ENCODE results near the gene ARHGAP9. TPM values are rescaled to one million over a fixed set of nuclear protein-coding genes. Genes with fewer than 3 reads are reported as not detected.

ARHGAP9 gene
- total RNA-seq, 1 donor from 2014 or later = not detected

GRCh38 chr12:57469296-57470164 is 10.1 kb downstream of the ARHGAP9 start:
- Mint-ChIP-seq H3K27me3 (ENCODE audit: low read depth) (peaks cover 92% of the 10 kb centered on the region), H3K4me3 (no peak overlapping the region), H3K4me1 (peaks cover 2% of the 10 kb centered on the region), H3K36me3 (no peaks in the 10 kb centered on the region), H3K27ac (no peak overlapping the region), H3K9me3 (no peaks in the 10 kb centered on the region)
- no peak for DNase-seq (ENCODE audit: low spot score in 2 of 2, unreplicated experiment in 2 of 2)
- no peak for TF ChIP-seq CTCF (IDR thresholded peaks at IDR 0.05; ENCODE audit: unreplicated experiment)

GRCh38 chr12:57467915-57468314 is 11.8 kb downstream of the ARHGAP9 start:
- H3K9me3 Mint-ChIP-seq = no peaks in the 10 kb centered on the region

GRCh38 chr12:57467212-57467874 is 12.3 kb downstream of the ARHGAP9 start:
- TF ChIP-seq CTCF (IDR thresholded peaks at IDR 0.05; ENCODE audit: unreplicated experiment) = no peak
- Mint-ChIP-seq H3K4me1 (peaks cover 6% of the 10 kb centered on the region), H3K27me3 (ENCODE audit: low read depth) (peaks cover 92% of the 10 kb centered on the region), H3K27ac (no peak overlapping the region), H3K36me3 (no peaks in the 10 kb centered on the region), H3K9me3 (no peaks in the 10 kb centered on the region), H3K4me3 (no peak overlapping the region)
- no peak for DNase-seq (ENCODE audit: low spot score in 2 of 2, unreplicated experiment in 2 of 2)

More at GRCh38 chr12:57467915-57468314, 11.8 kb downstream of the ARHGAP9 start:
- no peak overlapping the region for H3K27ac Mint-ChIP-seq
- TF ChIP-seq CTCF (IDR thresholded peaks at IDR 0.05; ENCODE audit: unreplicated experiment) = no peak
- H3K4me1 Mint-ChIP-seq = peaks cover under 1% of the 10 kb centered on the region
- H3K36me3 Mint-ChIP-seq = no peaks in the 10 kb centered on the region
- DNase-seq (ENCODE audit: low spot score in 2 of 2, unreplicated experiment in 2 of 2) = no peak
- peaks cover 92% of the 10 kb centered on the region for H3K27me3 Mint-ChIP-seq (ENCODE audit: low read depth)
- H3K4me3 Mint-ChIP-seq = no peak overlapping the region

GRCh38 chr12:57465747-57466505 is 13.7 kb downstream of the ARHGAP9 start:
- Mint-ChIP-seq H3K9me3 (no peaks in the 10 kb centered on the region), H3K36me3 (no peaks in the 10 kb centered on the region), H3K4me1 (peaks cover 12% of the 10 kb centered on the region), H3K27me3 (ENCODE audit: low read depth) (peaks cover 87% of the 10 kb centered on the region), H3K4me3 (no peak overlapping the region), H3K27ac (no peak overlapping the region)
- no peak for TF ChIP-seq CTCF (IDR thresholded peaks at IDR 0.05; ENCODE audit: unreplicated experiment)
- no peak for DNase-seq (ENCODE audit: low spot score in 2 of 2, unreplicated experiment in 2 of 2)

GRCh38 chr12:57465030-57465746 is 14.5 kb downstream of the ARHGAP9 start:
- Mint-ChIP-seq H3K4me3 (no peak overlapping the region), H3K4me1 (peaks cover 17% of the 10 kb centered on the region), H3K27me3 (ENCODE audit: low read depth) (peaks cover 86% of the 10 kb centered on the region), H3K9me3 (no peaks in the 10 kb centered on the region), H3K27ac (no peak overlapping the region), H3K36me3 (no peaks in the 10 kb centered on the region)
- DNase-seq (ENCODE audit: low spot score in 2 of 2, unreplicated experiment in 2 of 2) = no peak
- TF ChIP-seq CTCF (IDR thresholded peaks at IDR 0.05; ENCODE audit: unreplicated experiment) = no peak

Data from mesothelial cell of epicardium (in vitro differentiated cells).